H9 (cell line): Measurements from ENCODE around the gene AP3B2. TPM values are rescaled to one million over a fixed set of nuclear protein-coding genes. Genes with fewer than 3 reads are reported as not detected.

Experiments
- DNase-seq: peaks from one replicate; pipeline ENCODE4 v3.0.0-alpha.2; 2017
- H2AFZ ChIP-seq: one replicate; pipeline ENCODE4 v1.6.1; 2013; ENCODE audit warnings: mild to moderate bottlenecking, low read length, control low read depth, moderate library complexity
- H2AK5ac ChIP-seq: 2 replicates; pipeline ENCODE4 v1.6.1; 2013; ENCODE audit warnings: low read length, control low read depth, mixed read lengths; ENCODE audit not compliant: insufficient read length
- H2BK120ac ChIP-seq: one replicate; pipeline ENCODE4 v1.6.1; 2013; ENCODE audit warnings: low read depth, mild to moderate bottlenecking, low read length, control low read depth, inconsistent platforms; ENCODE audit not compliant: poor library complexity, severe bottlenecking
- H2BK12ac ChIP-seq: 2 replicates; pipeline ENCODE4 v1.6.1; 2013; ENCODE audit warnings: low read length, control low read depth, mixed read lengths, low read depth; ENCODE audit not compliant: insufficient read length
- H2BK15ac ChIP-seq: 2 replicates; pipeline ENCODE4 v1.6.1; 2013; ENCODE audit warnings: low read depth, low read length, control low read depth
- H2BK20ac ChIP-seq: one replicate; pipeline ENCODE4 v1.6.1; 2013; ENCODE audit warnings: low read depth, mild to moderate bottlenecking, low read length, control low read depth, inconsistent platforms; ENCODE audit not compliant: poor library complexity, severe bottlenecking
- H2BK5ac ChIP-seq: 2 replicates; pipeline ENCODE4 v1.6.1; 2013; ENCODE audit warnings: low read length, control low read depth, mixed read lengths; ENCODE audit not compliant: insufficient read length
- H3K14ac ChIP-seq: 2 replicates; pipeline ENCODE4 v1.6.1; 2013; ENCODE audit warnings: low read length, control low read depth; ENCODE audit not compliant: insufficient read depth
- H3K18ac ChIP-seq: 2 replicates; pipeline ENCODE4 v1.6.1; 2013; ENCODE audit warnings: low read depth, mild to moderate bottlenecking, mixed read lengths, low read length, control low read depth; ENCODE audit not compliant: insufficient read length
- H3K23ac ChIP-seq: 2 replicates; pipeline ENCODE4 v1.6.1; 2013; ENCODE audit warnings: low read length, control low read depth, mixed read lengths, low read depth; ENCODE audit not compliant: insufficient read length
- H3K23me2 ChIP-seq: 2 replicates; pipeline ENCODE4 v1.6.1; 2013; ENCODE audit warnings: low read depth, mild to moderate bottlenecking, mixed read lengths, low read length, control low read depth; ENCODE audit not compliant: insufficient read length, poor library complexity, severe bottlenecking
- H3K27ac ChIP-seq: 2 replicates; pipeline ENCODE4 v1.5.1; 2013; ENCODE audit warnings: low read length, control low read depth, mixed read lengths, low read depth; ENCODE audit not compliant: insufficient read length
- H3K27me3 ChIP-seq: 2 replicates; pipeline ENCODE4 v1.6.1; 2013; ENCODE audit warnings: low read length, control low read depth, inconsistent platforms; ENCODE audit not compliant: insufficient read depth
- H3K4ac ChIP-seq: 2 replicates; pipeline ENCODE4 v1.6.1; 2013; ENCODE audit warnings: low read depth, mild to moderate bottlenecking, control low read depth, inconsistent platforms, low read length, moderate library complexity
- H3K4me1 ChIP-seq: 2 replicates; pipeline ENCODE4 v1.6.1; 2013; ENCODE audit warnings: low read length, control low read depth, inconsistent platforms; ENCODE audit not compliant: insufficient read depth
- H3K4me2 ChIP-seq: 2 replicates; pipeline ENCODE4 v1.6.1; 2013; ENCODE audit warnings: low read length, control low read depth, mixed read lengths; ENCODE audit not compliant: insufficient read length, insufficient read depth
- H3K56ac ChIP-seq: 2 replicates; pipeline ENCODE4 v1.6.1; 2013; ENCODE audit warnings: low read depth, mild to moderate bottlenecking, mixed read lengths, low read length, control low read depth; ENCODE audit not compliant: insufficient read length
- H3K79me1 ChIP-seq: 2 replicates; pipeline ENCODE4 v1.6.1; 2013; ENCODE audit warnings: low read depth, mild to moderate bottlenecking, moderate library complexity, low read length, control low read depth, inconsistent platforms; ENCODE audit not compliant: insufficient read depth, poor library complexity, severe bottlenecking
- H3K79me2 ChIP-seq: 2 replicates; pipeline ENCODE4 v1.6.1; 2013; ENCODE audit warnings: low read length, control low read depth, inconsistent platforms; ENCODE audit not compliant: insufficient read depth
- H3K9ac ChIP-seq: 2 replicates; pipeline ENCODE4 v1.6.1; 2013; ENCODE audit warnings: low read length, control low read depth, mixed read lengths; ENCODE audit not compliant: insufficient read length; ENCODE audit errors: extremely low read depth
- H3K9me3 ChIP-seq: one replicate; pipeline ENCODE4 v1.6.1; 2013; ENCODE audit warnings: low read depth, low read length, inconsistent platforms; ENCODE audit not compliant: control insufficient read depth
- H3T11ph ChIP-seq: one replicate; pipeline ENCODE4 v1.6.1; 2013; ENCODE audit warnings: mild to moderate bottlenecking, low read length, control low read depth, inconsistent platforms
- H4K20me1 ChIP-seq: one replicate; pipeline ENCODE4 v1.6.1; 2013; ENCODE audit not compliant: control insufficient read depth, insufficient read length, insufficient read depth
- H4K5ac ChIP-seq: 2 replicates; pipeline ENCODE4 v1.6.1; 2013; ENCODE audit warnings: low read depth, mild to moderate bottlenecking, mixed read lengths, low read length, control low read depth; ENCODE audit not compliant: insufficient read length
- H4K8ac ChIP-seq: replicated peaks from 2 replicates; pipeline ENCODE4 v1.6.1; 2013; ENCODE audit warnings: low read length, control low read depth, mixed read lengths, low read depth; ENCODE audit not compliant: insufficient read length
- H4K91ac ChIP-seq: 2 replicates; pipeline ENCODE4 v1.6.1; 2013; ENCODE audit warnings: low read depth, mild to moderate bottlenecking, moderate library complexity, mixed read lengths, low read length, control low read depth; ENCODE audit not compliant: insufficient read length
- H3K27ac Mint-ChIP-seq, 3 experiments: 2 replicates in 2 of 3; 3 replicates in 1 of 3; pipeline ENCODE4 v1.8.0; 2020 to 2021; ENCODE audit warnings: mixed read lengths in 3 of 3, mild to moderate bottlenecking in 1 of 3, moderate library complexity in 1 of 3
- H3K27me3 Mint-ChIP-seq: 2 replicates; pipeline ENCODE4 v1.8.0; 2021; ENCODE audit warnings: low read depth, mild to moderate bottlenecking, moderate library complexity, mixed read lengths
- H3K36me3 Mint-ChIP-seq, 3 experiments: 2 replicates in 2 of 3; 3 replicates in 1 of 3; pipeline ENCODE4 v1.8.0; 2020 to 2021; ENCODE audit warnings: low read depth in 3 of 3, mixed read lengths in 3 of 3; ENCODE audit not compliant: insufficient read depth in 1 of 3
- H3K4me1 Mint-ChIP-seq, 2 experiments: 2 replicates each; pipeline ENCODE4 v1.8.0; 2020; ENCODE audit warnings: mixed read lengths in 2 of 2
- H3K4me3 Mint-ChIP-seq, 2 experiments: 2 replicates in 1 of 2; 3 replicates in 1 of 2; pipeline ENCODE4 v1.8.0; 2020 to 2021; ENCODE audit warnings: mild to moderate bottlenecking in 2 of 2, mixed read lengths in 2 of 2, moderate library complexity in 1 of 2
- H3K9me3 Mint-ChIP-seq, 2 experiments: 2 replicates in 1 of 2; 3 replicates in 1 of 2; pipeline ENCODE4 v1.8.0; 2020; ENCODE audit warnings: mild to moderate bottlenecking in 2 of 2, mixed read lengths in 2 of 2, moderate library complexity in 1 of 2
- WGBS: extraction: QIAGEN DNeasy Blood & Tissue Kit; methylation state at CpG from one replicate; pipeline ENCODE4 v1.1.7; 2013; ENCODE audit warnings: missing lambda C conversion rate, low lambda C conversion rate, mixed read lengths; ENCODE audit not compliant: insufficient read length; ENCODE audit errors: extremely low coverage; 5-methylcytosine and 5-hydroxymethylcytosine counted together
- total RNA-seq: library from RNA; stranded (reverse); gene quantifications from 2 replicates; pipeline ENCODE4 v1.2.1, GENCODE V29; 2021
- TF ChIP-seq, protein P1 (sequence below): fragments of 200-600 bp; sonication (generic); conservative IDR thresholded peaks from 3 replicates; pipeline ENCODE4 v1.8.0; 2021; ENCODE audit warnings: antibody characterized with exemption, mild to moderate bottlenecking

AP3B2 gene
- total RNA-seq, 1 experiment from 2014 or later: 10.6 TPM

DNA sequence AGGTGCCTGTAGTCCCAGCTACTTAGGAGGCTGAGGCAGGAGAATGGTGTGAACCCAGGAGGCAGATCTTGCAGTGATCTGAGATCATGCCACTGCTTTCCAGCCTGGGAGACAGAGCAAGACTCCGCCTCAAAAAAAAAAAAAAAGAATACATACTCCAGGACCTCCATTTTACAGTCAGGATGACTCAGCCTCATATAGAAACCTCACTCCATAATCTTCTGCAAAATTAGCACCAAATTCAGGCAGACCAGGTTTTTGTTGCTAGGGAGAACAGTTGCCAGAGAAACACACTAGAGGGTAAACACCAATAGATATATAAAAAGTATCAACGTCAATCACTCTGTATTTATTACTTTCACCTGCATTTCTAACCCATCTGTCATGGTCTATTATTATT, 28.3 kb upstream of the AP3B2 start:
- peaks cover 0 to 4% (median 0%) of the 10 kb centered on the region in 3 experiments; a peak in 1 of 7 replicates for H3K36me3 Mint-ChIP-seq
- H3K23me2 ChIP-seq: no peaks in the 10 kb centered on the region
- no peak overlapping the region for H3K4me3 Mint-ChIP-seq
- H3K9ac ChIP-seq: no peak overlapping the region
- H2BK120ac ChIP-seq: no peak overlapping the region
- H3T11ph ChIP-seq: no peak overlapping the region
- H3K18ac ChIP-seq: no peak overlapping the region
- no peaks in the 10 kb centered on the region for H3K79me1 ChIP-seq
- no peaks in the 10 kb centered on the region for H3K4me1 ChIP-seq
- H3K4me1 Mint-ChIP-seq: no peaks in the 10 kb centered on the region; a peak in 1 of 4 replicates
- no peak overlapping the region for H4K91ac ChIP-seq
- H2BK12ac ChIP-seq: no peak overlapping the region
- no peak overlapping the region for H3K23ac ChIP-seq
- TF ChIP-seq, protein P1, sequence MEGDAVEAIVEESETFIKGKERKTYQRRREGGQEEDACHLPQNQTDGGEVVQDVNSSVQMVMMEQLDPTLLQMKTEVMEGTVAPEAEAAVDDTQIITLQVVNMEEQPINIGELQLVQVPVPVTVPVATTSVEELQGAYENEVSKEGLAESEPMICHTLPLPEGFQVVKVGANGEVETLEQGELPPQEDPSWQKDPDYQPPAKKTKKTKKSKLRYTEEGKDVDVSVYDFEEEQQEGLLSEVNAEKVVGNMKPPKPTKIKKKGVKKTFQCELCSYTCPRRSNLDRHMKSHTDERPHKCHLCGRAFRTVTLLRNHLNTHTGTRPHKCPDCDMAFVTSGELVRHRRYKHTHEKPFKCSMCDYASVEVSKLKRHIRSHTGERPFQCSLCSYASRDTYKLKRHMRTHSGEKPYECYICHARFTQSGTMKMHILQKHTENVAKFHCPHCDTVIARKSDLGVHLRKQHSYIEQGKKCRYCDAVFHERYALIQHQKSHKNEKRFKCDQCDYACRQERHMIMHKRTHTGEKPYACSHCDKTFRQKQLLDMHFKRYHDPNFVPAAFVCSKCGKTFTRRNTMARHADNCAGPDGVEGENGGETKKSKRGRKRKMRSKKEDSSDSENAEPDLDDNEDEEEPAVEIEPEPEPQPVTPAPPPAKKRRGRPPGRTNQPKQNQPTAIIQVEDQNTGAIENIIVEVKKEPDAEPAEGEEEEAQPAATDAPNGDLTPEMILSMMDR: no peak
- H3K27me3 Mint-ChIP-seq: no peaks in the 10 kb centered on the region
- H3K56ac ChIP-seq: no peak overlapping the region
- H4K5ac ChIP-seq: no peak overlapping the region
- H3K27ac Mint-ChIP-seq: no peak overlapping the region
- H2BK5ac ChIP-seq: no peak overlapping the region
- no peak overlapping the region for H3K4ac ChIP-seq
- no peaks in the 10 kb centered on the region for H4K20me1 ChIP-seq
- no peak overlapping the region for H3K14ac ChIP-seq
- no CpG with 5 or more reads among the region's 2 CpGs for WGBS
- DNase-seq: no peak
- no peak overlapping the region for H3K4me2 ChIP-seq
- no peak overlapping the region for H4K8ac ChIP-seq
- H2BK20ac ChIP-seq: no peak overlapping the region
- H3K27ac ChIP-seq: no peak overlapping the region
- H3K9me3 ChIP-seq: no peaks in the 10 kb centered on the region
- no peaks in the 10 kb centered on the region for H3K79me2 ChIP-seq
- no peaks in the 10 kb centered on the region for H3K9me3 Mint-ChIP-seq
- H2BK15ac ChIP-seq: no peak overlapping the region
- H3K27me3 ChIP-seq: no peaks in the 10 kb centered on the region
- no peak overlapping the region for H2AK5ac ChIP-seq
- no peak overlapping the region for H2AFZ ChIP-seq
